ENCODE measurements around the gene CAAP1.

Gene CAAP1

GRCh38 chr9:26811106-26811505 is 81.5 kb downstream of the CAAP1 start:
- in situ Hi-C loops (cut with MboI; ENCODE audit: low sequenced_read_pairs, unreplicated experiment) = no loop called here
- no peak for DNase-seq (ENCODE audit: low spot score)
- TF ChIP-seq, protein P1, sequence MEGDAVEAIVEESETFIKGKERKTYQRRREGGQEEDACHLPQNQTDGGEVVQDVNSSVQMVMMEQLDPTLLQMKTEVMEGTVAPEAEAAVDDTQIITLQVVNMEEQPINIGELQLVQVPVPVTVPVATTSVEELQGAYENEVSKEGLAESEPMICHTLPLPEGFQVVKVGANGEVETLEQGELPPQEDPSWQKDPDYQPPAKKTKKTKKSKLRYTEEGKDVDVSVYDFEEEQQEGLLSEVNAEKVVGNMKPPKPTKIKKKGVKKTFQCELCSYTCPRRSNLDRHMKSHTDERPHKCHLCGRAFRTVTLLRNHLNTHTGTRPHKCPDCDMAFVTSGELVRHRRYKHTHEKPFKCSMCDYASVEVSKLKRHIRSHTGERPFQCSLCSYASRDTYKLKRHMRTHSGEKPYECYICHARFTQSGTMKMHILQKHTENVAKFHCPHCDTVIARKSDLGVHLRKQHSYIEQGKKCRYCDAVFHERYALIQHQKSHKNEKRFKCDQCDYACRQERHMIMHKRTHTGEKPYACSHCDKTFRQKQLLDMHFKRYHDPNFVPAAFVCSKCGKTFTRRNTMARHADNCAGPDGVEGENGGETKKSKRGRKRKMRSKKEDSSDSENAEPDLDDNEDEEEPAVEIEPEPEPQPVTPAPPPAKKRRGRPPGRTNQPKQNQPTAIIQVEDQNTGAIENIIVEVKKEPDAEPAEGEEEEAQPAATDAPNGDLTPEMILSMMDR (IDR thresholded peaks at IDR 0.05; ENCODE audit: borderline replicate concordance, control extremely low read depth, extremely low read depth, insufficient read depth, missing control alignments) = no peak

- TF ChIP-seq, protein P1 (IDR thresholded peaks at IDR 0.05; ENCODE audit: borderline replicate concordance, control extremely low read depth, extremely low read depth, insufficient read depth, missing control alignments) = no peak
Observed at GRCh38 chr9:26809795-26810194, 82.8 kb downstream of the CAAP1 start.

DNA sequence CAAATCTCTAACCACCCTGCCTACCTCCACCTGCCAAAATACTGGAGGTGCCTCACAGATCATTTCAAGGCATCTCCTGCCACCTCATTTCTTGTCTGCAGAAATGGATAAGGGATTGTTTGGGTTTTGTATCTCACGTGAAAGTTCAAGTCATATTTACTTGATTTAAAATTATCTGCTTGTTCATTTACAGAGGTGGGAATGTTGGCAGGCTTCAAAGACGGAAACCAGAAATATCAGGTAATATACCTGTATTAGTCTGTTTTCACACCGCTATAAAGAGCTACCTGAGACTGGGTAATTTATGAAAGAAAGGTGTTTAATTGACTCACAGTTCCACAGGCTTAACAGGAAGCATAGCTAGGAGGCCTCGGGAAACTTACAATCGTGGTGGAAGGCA is 85.4 kb downstream of the CAAP1 start:
- no peak for DNase-seq (ENCODE audit: low spot score)
- in situ Hi-C loops (cut with MboI; ENCODE audit: low sequenced_read_pairs, unreplicated experiment) = no loop called here
- TF ChIP-seq, protein P1 (IDR thresholded peaks at IDR 0.05; ENCODE audit: borderline replicate concordance, control extremely low read depth, extremely low read depth, insufficient read depth, missing control alignments) = no peak

More at GRCh38 chr9:26809795-26810194, 82.8 kb downstream of the CAAP1 start:
- DNase-seq (ENCODE audit: low spot score) = no peak
- in situ Hi-C loops (cut with MboI; ENCODE audit: low sequenced_read_pairs, unreplicated experiment) = no loop called here

DNA sequence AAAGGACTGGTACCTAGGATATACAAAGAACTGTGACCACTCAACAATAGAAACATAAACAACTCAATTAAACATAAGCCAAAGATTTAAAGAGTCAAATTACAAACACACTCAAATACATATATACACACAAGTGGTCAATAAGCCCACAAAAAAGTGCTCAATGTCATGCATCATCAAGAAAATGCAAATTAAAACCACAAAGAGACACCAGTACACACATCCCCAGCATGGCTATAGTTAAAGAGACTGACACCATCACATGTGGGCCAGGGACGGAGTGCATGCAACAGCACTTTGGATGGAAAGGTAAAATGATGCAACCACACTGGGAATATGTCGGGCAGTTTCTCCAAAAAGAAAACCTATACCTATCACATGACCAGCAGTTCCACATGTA is 89.7 kb downstream of the CAAP1 start:
- in situ Hi-C loops (cut with MboI; ENCODE audit: low sequenced_read_pairs, unreplicated experiment) = no loop called here
- TF ChIP-seq, protein P1 (IDR thresholded peaks at IDR 0.05; ENCODE audit: borderline replicate concordance, control extremely low read depth, extremely low read depth, insufficient read depth, missing control alignments) = no peak
- no peak for DNase-seq (ENCODE audit: low spot score)

DNA sequence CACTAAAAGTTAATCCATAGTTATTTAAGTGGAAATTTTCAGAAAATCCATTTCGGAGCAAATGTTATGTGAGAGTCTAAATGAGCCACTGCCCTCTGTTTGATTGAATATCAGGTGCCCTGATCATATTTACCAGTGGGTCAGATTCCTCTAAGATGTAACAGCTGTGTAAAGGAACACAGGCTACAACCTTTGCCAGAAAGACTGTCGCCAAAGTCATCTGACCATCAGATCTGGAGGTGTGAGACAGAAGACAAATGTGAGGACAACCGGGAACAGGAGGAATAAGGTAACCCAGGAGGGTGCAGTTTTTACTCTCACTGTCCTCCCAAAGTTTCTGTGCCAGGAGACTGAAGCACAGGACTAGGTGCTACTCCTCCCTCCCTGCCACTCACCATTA is 90.8 kb downstream of the CAAP1 start:
- TF ChIP-seq, protein P1 (IDR thresholded peaks at IDR 0.05; ENCODE audit: borderline replicate concordance, control extremely low read depth, extremely low read depth, insufficient read depth, missing control alignments) = no peak
- in situ Hi-C loops (cut with MboI; ENCODE audit: low sequenced_read_pairs, unreplicated experiment) = no loop called here
- no peak for DNase-seq (ENCODE audit: low spot score)

GRCh38 chr9:26800322-26800721 is 92.3 kb downstream of the CAAP1 start:
- TF ChIP-seq, protein P1 (IDR thresholded peaks at IDR 0.05; ENCODE audit: borderline replicate concordance, control extremely low read depth, extremely low read depth, insufficient read depth, missing control alignments) = no peak
- in situ Hi-C loops (cut with MboI; ENCODE audit: low sequenced_read_pairs, unreplicated experiment) = no loop called here
- DNase-seq (ENCODE audit: low spot score) = no peak

GRCh38 chr9:26791274-26791673 is 101.3 kb downstream of the CAAP1 start:
- no peak for DNase-seq (ENCODE audit: low spot score)
- TF ChIP-seq, protein P1 (IDR thresholded peaks at IDR 0.05; ENCODE audit: borderline replicate concordance, control extremely low read depth, extremely low read depth, insufficient read depth, missing control alignments) = no peak
- in situ Hi-C loops (cut with MboI; ENCODE audit: low sequenced_read_pairs, unreplicated experiment) = no loop called here
